ENCODE results near the gene PLA2G2D.

PLA2G2D gene

GRCh38 chr1:20149601-20150325 lies 30.4 kb upstream of the PLA2G2D start:
- Histone ChIP-seq H3K4me3 (ENCODE audit: insufficient read length, low read depth) (no peak overlapping the region), H3K9ac (ENCODE audit: insufficient read length, low read depth) (no peak overlapping the region), H3K4me1 (ENCODE audit: insufficient read depth, insufficient read length) (peaks cover 4% of the 10 kb centered on the region), H3K9me3 (ENCODE audit: insufficient read depth, low read length) (no peaks in the 10 kb centered on the region), H3K27me3 (ENCODE audit: insufficient read depth, insufficient read length) (no peaks in the 10 kb centered on the region), H3K36me3 (ENCODE audit: insufficient read depth, insufficient read length, low read length) (no peaks in the 10 kb centered on the region)
- DNase-seq (ENCODE audit: low read depth, low spot score): no peak
- TF ChIP-seq YY1 (IDR thresholded peaks at IDR 0.05; ENCODE audit: insufficient read depth, insufficient read length) (no peak), ZNF274 (IDR thresholded peaks at IDR 0.05; ENCODE audit: low read depth, low read length) (no peak), SUZ12 (IDR thresholded peaks at IDR 0.05; ENCODE audit: extremely low read depth, insufficient read depth, insufficient read length) (no peak)

DNA sequence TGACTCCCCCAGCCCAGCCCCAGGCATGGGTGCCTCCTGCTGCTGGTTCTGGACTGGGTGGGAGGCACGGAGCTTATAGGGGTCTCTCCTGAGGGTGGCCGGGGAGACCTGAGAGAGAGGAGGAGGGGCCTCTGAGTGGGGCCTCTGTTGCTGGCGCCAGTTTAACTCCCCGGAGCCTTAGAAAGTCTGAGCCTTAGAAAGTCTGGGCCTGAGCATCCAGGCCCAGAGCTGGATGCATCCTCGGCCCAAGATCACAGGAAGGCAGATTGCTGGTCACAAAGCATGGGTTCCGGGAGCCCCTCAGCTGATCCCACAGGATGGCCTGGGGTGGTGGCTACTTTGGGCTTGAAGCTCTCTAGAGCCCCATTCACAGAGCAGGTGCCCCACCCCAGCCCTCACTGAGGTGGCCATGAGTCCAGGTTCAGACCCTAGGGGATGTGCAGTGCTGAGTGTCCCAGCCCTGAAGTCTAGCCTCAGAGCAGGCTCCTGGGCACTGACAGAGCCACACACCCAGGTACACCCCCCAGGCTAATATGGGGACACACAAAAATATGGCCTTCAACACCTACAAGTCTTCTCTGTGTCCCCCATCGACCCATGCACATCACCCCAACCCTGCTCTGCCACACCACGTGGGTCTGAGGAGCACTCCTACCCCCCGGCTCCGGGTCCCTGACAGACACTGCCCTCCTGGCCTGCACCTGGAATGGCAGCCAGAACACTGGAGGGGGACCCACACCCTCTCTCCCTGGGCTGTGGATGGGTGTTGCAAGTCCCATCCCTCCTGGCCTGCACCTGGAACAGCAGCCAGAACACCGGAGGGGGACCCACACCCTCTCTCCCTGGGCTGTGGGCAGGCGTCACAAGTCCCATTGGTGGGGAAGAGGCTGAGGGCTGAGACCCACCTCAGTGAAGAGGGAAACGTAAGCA lies 29.5 kb upstream of the PLA2G2D start:
- no peak overlapping the region for H3K9ac ChIP-seq (ENCODE audit: insufficient read length, low read depth)
- H3K36me3 ChIP-seq (ENCODE audit: insufficient read depth, insufficient read length, low read length): no peaks in the 10 kb centered on the region
- no peak overlapping the region for H3K4me3 ChIP-seq (ENCODE audit: insufficient read length, low read depth)
- DNase-seq (ENCODE audit: low read depth, low spot score): no peak
- TF ChIP-seq ZNF274 (IDR thresholded peaks at IDR 0.05; ENCODE audit: low read depth, low read length) (no peak), YY1 (IDR thresholded peaks at IDR 0.05; ENCODE audit: insufficient read depth, insufficient read length) (no peak), SUZ12 (IDR thresholded peaks at IDR 0.05; ENCODE audit: extremely low read depth, insufficient read depth, insufficient read length) (no peak)
- no peaks in the 10 kb centered on the region for H3K27me3 ChIP-seq (ENCODE audit: insufficient read depth, insufficient read length)
- no peaks in the 10 kb centered on the region for H3K9me3 ChIP-seq (ENCODE audit: insufficient read depth, low read length)
- H3K4me1 ChIP-seq (ENCODE audit: insufficient read depth, insufficient read length): peaks cover 4% of the 10 kb centered on the region

DNA sequence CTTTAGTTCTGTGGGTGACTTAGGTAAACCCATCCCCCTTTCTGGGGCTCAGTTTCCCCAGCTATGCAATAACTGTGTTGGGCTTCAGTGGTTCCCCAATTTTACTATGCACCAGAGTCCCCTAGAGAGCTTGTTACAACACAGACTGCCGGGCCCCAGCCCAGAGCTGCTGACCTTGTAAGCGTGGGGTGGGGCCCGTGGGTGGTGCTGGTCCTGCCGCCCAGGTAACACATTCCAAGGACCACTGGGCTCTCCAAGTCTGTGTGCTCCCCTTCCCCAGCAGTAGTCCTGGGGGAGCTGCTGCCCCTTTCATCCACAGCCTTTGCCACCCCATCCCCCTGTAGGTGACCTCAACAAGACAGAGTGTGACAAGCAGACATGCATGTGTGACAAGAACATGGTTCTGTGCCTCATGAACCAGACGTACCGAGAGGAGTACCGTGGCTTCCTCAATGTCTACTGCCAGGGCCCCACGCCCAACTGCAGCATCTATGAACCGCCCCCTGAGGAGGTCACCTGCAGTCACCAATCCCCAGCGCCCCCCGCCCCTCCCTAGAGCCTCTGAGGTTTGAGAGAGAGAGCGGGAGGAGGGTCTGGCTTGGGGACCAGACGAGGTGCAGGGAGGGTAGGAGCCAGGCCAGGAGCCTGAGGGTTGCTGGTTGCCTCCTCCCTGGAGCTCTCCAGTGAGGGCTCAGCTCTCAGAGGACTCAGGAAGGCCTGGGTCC lies 28.7 kb upstream of the PLA2G2D start:
- Histone ChIP-seq H3K36me3 (ENCODE audit: insufficient read depth, insufficient read length, low read length) (no peaks in the 10 kb centered on the region), H3K9me3 (ENCODE audit: insufficient read depth, low read length) (no peaks in the 10 kb centered on the region), H3K9ac (ENCODE audit: insufficient read length, low read depth) (no peak overlapping the region), H3K4me1 (ENCODE audit: insufficient read depth, insufficient read length) (peaks cover 4% of the 10 kb centered on the region), H3K4me3 (ENCODE audit: insufficient read length, low read depth) (no peak overlapping the region), H3K27me3 (ENCODE audit: insufficient read depth, insufficient read length) (no peaks in the 10 kb centered on the region)
- TF ChIP-seq ZNF274 (IDR thresholded peaks at IDR 0.05; ENCODE audit: low read depth, low read length) (no peak), YY1 (IDR thresholded peaks at IDR 0.05; ENCODE audit: insufficient read depth, insufficient read length) (no peak), SUZ12 (IDR thresholded peaks at IDR 0.05; ENCODE audit: extremely low read depth, insufficient read depth, insufficient read length) (no peak)
- no peak for DNase-seq (ENCODE audit: low read depth, low spot score)

DNA sequence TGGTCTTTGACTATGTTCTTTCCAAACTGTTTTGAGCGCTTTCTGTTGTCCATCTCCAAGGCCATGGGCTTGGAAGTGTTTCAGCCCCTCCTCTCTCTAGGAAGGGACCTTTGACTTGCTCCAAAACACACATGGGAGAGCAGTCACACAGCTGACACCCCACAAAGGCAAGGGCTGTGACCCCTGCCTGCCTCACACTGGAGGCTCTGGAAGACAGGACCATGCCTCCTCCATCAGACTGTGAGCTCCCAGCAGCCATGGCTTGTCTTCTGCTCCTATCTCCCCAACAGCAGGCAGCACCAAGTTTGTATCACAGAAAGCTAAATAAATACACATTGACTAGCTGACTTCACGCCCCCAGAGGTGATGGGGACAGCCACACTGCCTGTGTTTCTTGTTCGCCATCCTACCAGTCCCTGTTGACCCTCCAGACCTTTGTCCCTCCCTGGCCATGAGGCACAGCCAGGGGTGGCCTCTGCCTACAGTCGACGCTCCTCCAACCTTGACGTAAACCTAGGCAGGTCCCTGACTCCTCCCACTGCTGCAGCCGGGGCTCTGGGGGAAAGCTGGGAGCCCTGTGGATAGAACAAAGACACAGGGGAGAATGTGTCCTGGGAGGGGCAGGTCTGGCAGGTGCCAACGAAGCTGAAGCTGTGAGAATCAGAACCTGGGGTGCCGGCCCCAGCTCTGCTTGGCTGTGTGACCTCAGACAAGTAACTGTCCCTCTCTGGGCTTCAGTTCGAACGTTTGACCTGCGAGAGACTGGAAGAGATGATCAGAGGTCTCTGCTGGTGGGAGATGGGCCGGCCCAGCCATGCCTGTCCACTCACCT lies 24.6 kb upstream of the PLA2G2D start:
- H3K4me1 ChIP-seq (ENCODE audit: insufficient read depth, insufficient read length): no peaks in the 10 kb centered on the region
- H3K36me3 ChIP-seq (ENCODE audit: insufficient read depth, insufficient read length, low read length): no peaks in the 10 kb centered on the region
- no peak overlapping the region for H3K9ac ChIP-seq (ENCODE audit: insufficient read length, low read depth)
- no peaks in the 10 kb centered on the region for H3K27me3 ChIP-seq (ENCODE audit: insufficient read depth, insufficient read length)
- no peak overlapping the region for H3K4me3 ChIP-seq (ENCODE audit: insufficient read length, low read depth)
- no peak for TF ChIP-seq YY1 (IDR thresholded peaks at IDR 0.05; ENCODE audit: insufficient read depth, insufficient read length)
- no peak for TF ChIP-seq ZNF274 (IDR thresholded peaks at IDR 0.05; ENCODE audit: low read depth, low read length)
- TF ChIP-seq SUZ12 (IDR thresholded peaks at IDR 0.05; ENCODE audit: extremely low read depth, insufficient read depth, insufficient read length): no peak
- no peak for DNase-seq (ENCODE audit: low read depth, low spot score)
- 0 out of 2 replicates have a peak, but pooled peaks cover under 1% of the 10 kb centered on the region for H3K9me3 ChIP-seq (ENCODE audit: insufficient read depth, low read length)

GRCh38 chr1:20143318-20143717 lies 24.0 kb upstream of the PLA2G2D start:
- no peak for TF ChIP-seq YY1 (IDR thresholded peaks at IDR 0.05; ENCODE audit: insufficient read depth, insufficient read length)
- TF ChIP-seq ZNF274 (IDR thresholded peaks at IDR 0.05; ENCODE audit: low read depth, low read length): no peak
- TF ChIP-seq SUZ12 (IDR thresholded peaks at IDR 0.05; ENCODE audit: extremely low read depth, insufficient read depth, insufficient read length): no peak
- no peaks in the 10 kb centered on the region for H3K27me3 ChIP-seq (ENCODE audit: insufficient read depth, insufficient read length)
- no peak overlapping the region for H3K4me3 ChIP-seq (ENCODE audit: insufficient read length, low read depth)
- peaks cover 7% of the 10 kb centered on the region; the same call in 1 of the 2 replicates for H3K9me3 ChIP-seq (ENCODE audit: insufficient read depth, low read length)
- H3K9ac ChIP-seq (ENCODE audit: insufficient read length, low read depth): no peak overlapping the region
- DNase-seq (ENCODE audit: low read depth, low spot score): no peak
- H3K36me3 ChIP-seq (ENCODE audit: insufficient read depth, insufficient read length, low read length): no peaks in the 10 kb centered on the region
- H3K4me1 ChIP-seq (ENCODE audit: insufficient read depth, insufficient read length): no peaks in the 10 kb centered on the region

GRCh38 chr1:20142001-20142710 lies 22.8 kb upstream of the PLA2G2D start:
- no peaks in the 10 kb centered on the region for H3K36me3 ChIP-seq (ENCODE audit: insufficient read depth, insufficient read length, low read length)
- no peaks in the 10 kb centered on the region for H3K4me1 ChIP-seq (ENCODE audit: insufficient read depth, insufficient read length)
- no peak for DNase-seq (ENCODE audit: low read depth, low spot score)
- no peaks in the 10 kb centered on the region for H3K27me3 ChIP-seq (ENCODE audit: insufficient read depth, insufficient read length)
- TF ChIP-seq ZNF274 (IDR thresholded peaks at IDR 0.05; ENCODE audit: low read depth, low read length) (no peak), SUZ12 (IDR thresholded peaks at IDR 0.05; ENCODE audit: extremely low read depth, insufficient read depth, insufficient read length) (no peak), YY1 (IDR thresholded peaks at IDR 0.05; ENCODE audit: insufficient read depth, insufficient read length) (no peak)
- no peak overlapping the region for H3K4me3 ChIP-seq (ENCODE audit: insufficient read length, low read depth)
- no peak overlapping the region for H3K9ac ChIP-seq (ENCODE audit: insufficient read length, low read depth)
- peaks cover 10% of the 10 kb centered on the region; the same call in 1 of the 2 replicates for H3K9me3 ChIP-seq (ENCODE audit: insufficient read depth, low read length)
